HepG2 (cell line): Measurements from ENCODE around the gene ARHGEF40. TPM values are rescaled to one million over a fixed set of nuclear protein-coding genes. Genes with fewer than 3 reads are reported as not detected.
A peak's percentile ranks its signal among the peaks of the same experiment; 100 is the strongest.

ENCODE experiments used
- BRD4 ChIP-seq: sonication (generic); formaldehyde crosslinking; IDR thresholded peaks from 2 replicates; pipeline ENCODE4 v1.4.0; 2020; ENCODE audit warnings: missing genetic modification reagents
- DDIT3 ChIP-seq: sonication (generic); formaldehyde crosslinking; IDR thresholded peaks from 2 replicates; pipeline ENCODE4 v1.4.0; 2020; ENCODE audit warnings: mild to moderate bottlenecking, missing genetic modification reagents
- FOXM1 ChIP-seq: sonication (generic); formaldehyde crosslinking; IDR thresholded peaks from 2 replicates; pipeline ENCODE4 v1.5.0; 2020; ENCODE audit warnings: missing genetic modification reagents
- HHEX ChIP-seq: IDR thresholded peaks from 2 replicates; pipeline ENCODE4 v1.6.1; 2016; ENCODE audit warnings: control low read depth
- MLXIP ChIP-seq: sonication (generic); formaldehyde crosslinking; IDR thresholded peaks from 2 replicates; pipeline ENCODE4 v1.9.0; 2021; ENCODE audit warnings: missing genetic modification reagents, borderline replicate concordance
- MXD1 ChIP-seq: sonication (generic); formaldehyde crosslinking; IDR thresholded peaks from 2 replicates; pipeline ENCODE4 v1.4.0; 2020; ENCODE audit warnings: mild to moderate bottlenecking, missing genetic modification reagents
- NR2F2 ChIP-seq: IDR thresholded peaks from 2 replicates; pipeline ENCODE4 v1.6.1; 2012; ENCODE audit warnings: low read depth, inconsistent platforms, borderline replicate concordance
- PHB2 ChIP-seq: fragments of 450-650 bp; IDR thresholded peaks from 2 replicates; pipeline ENCODE4 v1.6.1; 2018; ENCODE audit not compliant: partially characterized antibody
- RNF2 ChIP-seq: fragments of 450-650 bp; conservative IDR thresholded peaks from 2 replicates; pipeline ENCODE4 v1.6.1; 2016; ENCODE audit warnings: low read depth
- SALL1 ChIP-seq: sonication (generic); formaldehyde crosslinking; IDR thresholded peaks from 2 replicates; pipeline ENCODE4 v1.8.0; 2022; ENCODE audit warnings: mild to moderate bottlenecking, missing genetic modification reagents
- SMAD9 ChIP-seq: sonication (generic); formaldehyde crosslinking; IDR thresholded peaks from 2 replicates; pipeline ENCODE4 v1.5.1; 2020; ENCODE audit warnings: mild to moderate bottlenecking, missing genetic modification reagents
- UBTF ChIP-seq: sonication (generic); formaldehyde crosslinking; IDR thresholded peaks from 2 replicates; pipeline ENCODE4 v1.4.0; 2020; ENCODE audit warnings: mild to moderate bottlenecking, missing genetic modification reagents
- ZBTB4 ChIP-seq: sonication (generic); formaldehyde crosslinking; IDR thresholded peaks from 2 replicates; pipeline ENCODE4 v1.4.0; 2020; ENCODE audit warnings: missing genetic modification reagents, mild to moderate bottlenecking, borderline replicate concordance
- ZNF101 ChIP-seq: sonication (generic); formaldehyde crosslinking; IDR thresholded peaks from 2 replicates; pipeline ENCODE4 v1.4.0; 2020; ENCODE audit warnings: mild to moderate bottlenecking, low read depth, missing genetic modification reagents, borderline replicate concordance
- ZNF12 ChIP-seq: sonication (generic); formaldehyde crosslinking; IDR thresholded peaks from 2 replicates; pipeline ENCODE4 v1.5.0; 2020; ENCODE audit warnings: missing genetic modification reagents
- ZNF562 ChIP-seq: sonication (generic); formaldehyde crosslinking; IDR thresholded peaks from 2 replicates; pipeline ENCODE4 v1.8.0; 2022; ENCODE audit warnings: missing genetic modification reagents, borderline replicate concordance
- ZNF720 ChIP-seq: sonication (generic); formaldehyde crosslinking; IDR thresholded peaks from 2 replicates; pipeline ENCODE4 v1.4.0; 2020; ENCODE audit warnings: missing genetic modification reagents
- ZNF781 ChIP-seq: sonication (generic); formaldehyde crosslinking; IDR thresholded peaks from 2 replicates; pipeline ENCODE4 v1.5.1; 2020; ENCODE audit warnings: borderline replicate concordance, mild to moderate bottlenecking, missing genetic modification reagents; ENCODE audit errors: not compliant biosample characterization
- ZNF784 ChIP-seq: sonication (generic); formaldehyde crosslinking; IDR thresholded peaks from 2 replicates; pipeline ENCODE4 v1.5.1; 2020; ENCODE audit warnings: missing genetic modification reagents, mild to moderate bottlenecking, borderline replicate concordance
- polyA plus RNA-seq, 8 experiments: library from polyadenylated mRNA; depleted of rRNA in 3 of 8; stranded (reverse) in 7 of 8; unstranded in 1 of 8; fragments of >200 nt; fragmentation: Illumina TruSeq in 4 of 8; extraction: Trizol in 4 of 8; gene quantifications; 2 replicates each; pipeline versions ENCODE4 v1.2.1 to v1.2.3, GENCODE V29; 2011 to 2016; ENCODE audit warnings: low read depth in 4 of 8, missing spikeins in 1 of 8, mixed read lengths in 1 of 8; ENCODE audit not compliant: insufficient read depth in 1 of 8
- total RNA-seq, 5 experiments: library from RNA; depleted of rRNA; stranded (reverse); fragments of >200 nt; fragmentation: Illumina TruSeq; extraction: Trizol; gene quantifications; 2 replicates each; pipeline ENCODE4 v1.2.3, GENCODE V29; 2016; ENCODE audit warnings: low read depth in 1 of 5

ARHGEF40 gene
- total and polyA plus RNA-seq, 2 of the 13 experiments (the other 11 are each of a cell fraction or from before 2014, with no cell fraction given), result 28.1 to 78.1 TPM

GRCh38 chr14:21068521-21069387, 1.4 kb upstream of the ARHGEF40 start (continued):
- TF ChIP-seq SMAD9 (CRISPR knock-in tag), result no peak
- TF ChIP-seq ZNF781, result peak; percentile 50
- no peak for TF ChIP-seq BRD4 (CRISPR knock-in tag)
- no peak for TF ChIP-seq DDIT3 (CRISPR knock-in tag)
- TF ChIP-seq UBTF, result peak; percentile 67
- TF ChIP-seq NR2F2, result no peak; the same call in 1 of the 2 replicates
- no peak for TF ChIP-seq FOXM1 (CRISPR knock-in tag)
- TF ChIP-seq ZNF562, result no peak
- TF ChIP-seq ZNF720, result no peak
- no peak for TF ChIP-seq ZNF784
- no peak; the same call in 1 of the 2 replicates for TF ChIP-seq MXD1 (CRISPR knock-in tag)
- no peak for TF ChIP-seq MLXIP (CRISPR knock-in tag)
- TF ChIP-seq SALL1, result peak; percentile 32; the same call in 1 of the 2 replicates
- TF ChIP-seq ZNF12, result no peak
- TF ChIP-seq HHEX, result no peak
- TF ChIP-seq ZNF101 (CRISPR knock-in tag), result no peak
- TF ChIP-seq RNF2, result no peak
- TF ChIP-seq PHB2, result no peak
- TF ChIP-seq ZBTB4 (CRISPR knock-in tag), result no peak
